Eye (tissue), 1 donor: Measurements from ENCODE around the gene FBXL13.
"Not testable (repeated sequence)": the region's sequence is repeated elsewhere in the genome, so short reads cannot be mapped to it uniquely, and the experiment has no call there.

Experiments used
- DNase-seq: peaks from one replicate; pipeline ENCODE4 v3.0.0-alpha.2; 2015

The FBXL13 gene

GRCh38 chr7:102978284-102978683 lies 96.3 kb downstream of the FBXL13 start:
- DNase-seq: no peak

DNA sequence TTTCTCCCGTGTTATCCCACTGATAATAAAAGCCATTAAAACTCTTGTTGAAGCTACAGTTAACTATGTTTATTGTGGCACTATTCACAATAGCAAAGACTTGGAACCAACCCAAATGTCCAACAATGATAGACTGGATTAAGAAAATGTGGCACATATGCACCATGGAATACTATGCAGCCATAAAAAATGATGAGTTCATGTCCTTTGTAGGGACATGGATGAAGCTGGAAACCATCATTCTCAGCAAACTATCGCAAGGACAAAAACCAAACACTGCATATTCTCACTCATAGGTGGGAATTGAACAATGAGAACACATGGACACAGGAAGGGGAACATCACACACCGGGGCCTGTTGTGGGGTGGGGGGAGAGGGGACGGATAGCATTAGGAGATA lies 97.0 kb downstream of the FBXL13 start:
- not testable (repeated sequence) for DNase-seq

- DNase-seq: no peak
Measured at GRCh38 chr7:102976493-102976892, 98.1 kb downstream of the FBXL13 start.

DNA sequence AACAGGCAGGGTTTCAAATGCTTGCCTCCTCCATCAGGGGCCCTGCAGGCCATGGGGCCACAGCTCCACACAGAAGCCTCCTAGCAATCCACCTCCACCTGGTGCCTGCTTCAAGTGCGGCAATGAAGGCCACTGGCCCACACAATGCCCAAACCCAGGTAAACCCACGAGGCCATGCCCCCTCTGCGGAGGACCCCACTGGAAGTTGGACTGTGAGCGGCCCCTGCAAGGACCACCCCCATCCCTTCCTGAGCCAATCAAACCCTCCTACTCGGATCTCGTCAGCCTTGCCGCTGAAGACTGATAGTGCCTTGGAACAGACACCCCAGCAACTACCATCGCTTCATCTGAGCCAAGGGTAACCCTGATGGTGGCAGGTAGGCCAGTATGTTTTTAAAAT lies 98.7 kb downstream of the FBXL13 start:
- no peak for DNase-seq

- no peak for DNase-seq
Measured at GRCh38 chr7:102974366-102975236, 100.0 kb downstream of the FBXL13 start.

- DNase-seq: no peak
Measured at GRCh38 chr7:102973096-102973802, 101.3 kb downstream of the FBXL13 start.

GRCh38 chr7:102967798-102968197 lies 106.8 kb downstream of the FBXL13 start:
- DNase-seq: no peak

GRCh38 chr7:102966465-102966864 lies 108.1 kb downstream of the FBXL13 start:
- no peak for DNase-seq

GRCh38 chr7:102961993-102962392 lies 112.6 kb downstream of the FBXL13 start:
- not testable (repeated sequence) for DNase-seq

DNA sequence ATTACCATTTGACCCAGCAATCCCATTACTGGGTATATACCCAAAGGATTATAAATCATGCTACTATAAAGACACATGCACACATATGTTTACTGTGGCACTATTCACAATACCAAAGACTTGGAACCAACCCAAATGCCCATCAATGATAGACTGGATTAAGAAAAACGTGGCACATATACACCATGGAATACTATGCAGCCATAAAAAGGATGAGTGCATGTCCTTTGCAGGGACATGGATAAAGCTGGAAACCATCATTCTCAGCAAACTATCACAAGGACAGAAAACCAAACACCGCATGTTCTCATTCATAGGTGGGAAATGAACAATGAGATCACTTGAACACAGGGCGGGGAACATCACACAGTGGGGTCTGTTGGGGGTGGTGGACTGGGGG lies 116.6 kb downstream of the FBXL13 start:
- DNase-seq: not testable (repeated sequence)

GRCh38 chr7:102954359-102954758 lies 120.2 kb downstream of the FBXL13 start:
- not testable (repeated sequence) for DNase-seq

DNA sequence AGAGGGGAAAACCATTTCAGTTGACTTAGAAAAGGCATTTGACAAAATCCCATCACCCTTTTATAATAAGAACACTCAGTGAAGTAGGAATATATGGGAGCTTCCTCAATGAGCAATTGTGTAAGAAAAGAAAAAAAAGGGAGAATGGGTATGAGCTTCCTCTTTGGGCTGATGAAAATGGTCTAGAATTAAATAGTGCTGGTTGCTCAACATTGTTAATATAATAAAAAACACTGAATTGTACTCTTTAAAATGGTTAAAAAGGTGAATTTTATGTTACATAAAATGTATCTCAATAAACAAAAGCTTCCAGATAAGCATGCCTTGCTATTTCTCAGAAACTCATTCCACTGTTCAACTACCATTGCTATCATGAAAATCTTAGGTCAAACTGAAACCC lies 121.2 kb downstream of the FBXL13 start:
- no peak for DNase-seq

GRCh38 chr7:102951839-102952238 lies 122.8 kb downstream of the FBXL13 start:
- DNase-seq: no peak

DNA sequence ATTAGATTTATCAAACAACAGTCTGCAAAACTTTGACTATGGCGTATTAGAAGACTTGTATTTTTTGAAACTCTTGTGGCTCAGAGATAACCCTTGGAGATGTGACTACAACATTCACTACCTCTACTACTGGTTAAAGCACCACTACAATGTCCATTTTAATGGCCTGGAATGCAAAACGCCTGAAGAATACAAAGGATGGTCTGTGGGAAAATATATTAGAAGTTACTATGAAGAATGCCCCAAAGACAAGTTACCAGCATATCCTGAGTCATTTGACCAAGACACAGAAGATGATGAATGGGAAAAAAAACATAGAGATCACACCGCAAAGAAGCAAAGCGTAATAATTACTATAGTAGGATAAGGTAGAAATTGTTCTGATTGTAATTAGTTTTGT lies 130.4 kb downstream of the FBXL13 start:
- no peak for DNase-seq

GRCh38 chr7:102943423-102944169 lies 131.0 kb downstream of the FBXL13 start:
- DNase-seq: no peak

- peak; percentile 22 for DNase-seq
Measured at GRCh38 chr7:102942868-102943267, 131.7 kb downstream of the FBXL13 start.

DNA sequence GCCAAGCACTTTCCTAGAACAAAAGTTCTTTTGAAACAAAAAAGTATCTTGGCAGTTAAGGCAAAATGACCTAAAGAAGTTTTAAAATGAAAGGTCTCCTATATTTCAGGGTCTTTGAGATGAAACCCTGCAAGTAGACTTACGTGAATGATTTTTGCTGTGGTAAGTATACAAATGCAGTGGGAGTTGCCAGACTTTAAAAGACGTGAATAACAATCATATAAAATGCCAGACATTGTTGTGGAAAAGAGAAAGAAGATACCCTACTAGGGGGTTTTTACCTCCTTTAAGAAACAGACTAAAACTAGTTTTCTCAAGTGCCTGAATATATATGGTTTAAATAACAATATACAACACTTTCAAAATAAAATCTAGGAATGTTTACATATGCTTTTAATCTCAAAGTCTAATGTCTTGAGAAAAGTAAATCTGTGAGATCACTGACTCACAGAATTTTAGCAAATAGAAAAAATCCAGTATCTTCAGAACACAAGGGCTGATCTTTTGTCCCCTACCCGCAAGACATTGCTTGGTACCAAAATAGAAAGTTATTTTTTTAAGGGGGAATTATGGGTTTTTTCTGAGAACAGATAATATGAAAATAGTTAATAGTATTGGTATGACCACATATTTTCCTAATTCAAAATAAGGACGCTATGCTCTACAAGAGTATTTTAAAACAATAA lies 132.3 kb downstream of the FBXL13 start:
- peak; percentile 31 for DNase-seq

- no peak for DNase-seq
Measured at GRCh38 chr7:102938679-102939078, 135.9 kb downstream of the FBXL13 start.

GRCh38 chr7:102935450-102936115 lies 139.0 kb downstream of the FBXL13 start:
- DNase-seq: peak; percentile 43

DNA sequence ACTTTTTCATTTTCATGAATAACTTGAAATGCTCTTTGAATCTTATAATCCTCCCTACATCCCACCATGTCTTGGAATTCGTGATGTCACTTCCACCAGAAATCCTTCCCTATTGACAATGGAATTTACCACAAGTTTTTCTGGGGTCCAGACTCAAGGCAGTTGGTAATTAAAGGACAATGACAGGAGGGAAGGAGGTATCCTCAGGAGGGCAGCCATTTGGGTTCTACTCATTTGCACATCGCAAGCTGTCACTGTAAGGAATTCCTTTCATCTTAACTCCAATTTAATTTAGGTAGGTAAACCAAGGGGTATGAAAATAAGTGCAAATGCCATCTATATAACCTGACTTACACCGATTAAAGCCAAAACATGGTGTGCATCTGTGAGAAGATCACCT lies 139.9 kb downstream of the FBXL13 start:
- DNase-seq: peak; percentile 57

DNA sequence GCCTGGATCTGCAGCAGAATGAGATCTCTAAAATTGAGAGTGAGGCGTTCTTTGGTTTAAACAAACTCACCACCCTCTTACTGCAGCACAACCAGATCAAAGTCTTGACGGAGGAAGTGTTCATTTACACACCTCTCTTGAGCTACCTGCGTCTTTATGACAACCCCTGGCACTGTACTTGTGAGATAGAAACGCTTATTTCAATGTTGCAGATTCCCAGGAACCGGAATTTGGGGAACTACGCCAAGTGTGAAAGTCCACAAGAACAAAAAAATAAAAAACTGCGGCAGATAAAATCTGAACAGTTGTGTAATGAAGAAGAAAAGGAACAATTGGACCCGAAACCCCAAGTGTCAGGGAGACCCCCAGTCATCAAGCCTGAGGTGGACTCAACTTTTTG lies 140.4 kb downstream of the FBXL13 start:
- no peak for DNase-seq

GRCh38 chr7:102933763-102934162 lies 140.8 kb downstream of the FBXL13 start:
- DNase-seq: peak; percentile 94
